BJ (cell line): ENCODE results near the gene CPPED1. TPM values are rescaled to one million over a fixed set of nuclear protein-coding genes. Genes with fewer than 3 reads are reported as not detected.
"Not testable (repeated sequence)": the region's sequence is repeated elsewhere in the genome, so short reads cannot be mapped to it uniquely, and the experiment has no call there.

Experiments
- CTCF ChIA-PET: fragments of 350-600 bp; formaldehyde crosslinking; extraction: SDS; loops from one replicate; lab custom pipeline; 2021; ENCODE audit warnings: antibody characterized with exemption, inconsistent platforms; lab: Yijun Ruan, JAX
- POLR2A ChIA-PET: fragments of 300-600 bp; sonication (Branson Sonifier 250); formaldehyde crosslinking; extraction: SDS; loops from one replicate; lab custom pipeline; 2021; ENCODE audit warnings: antibody characterized with exemption; lab: Charles Lee
- DNase-seq: peaks from one replicate; pipeline ENCODE4 v3.0.0-alpha.2; 2011; ENCODE audit warnings: low read depth
- H3K27me3 ChIP-seq: 2 replicates; pipeline ENCODE4 v1.6.0; 2011; ENCODE audit warnings: low read length; ENCODE audit not compliant: control insufficient read depth, insufficient read depth
- H3K36me3 ChIP-seq: 2 replicates; pipeline ENCODE4 v1.5.1; 2011; ENCODE audit warnings: low read length; ENCODE audit not compliant: control insufficient read depth, insufficient read depth
- H3K4me3 ChIP-seq: 2 replicates; pipeline ENCODE4 v1.5.1; 2011; ENCODE audit warnings: low read depth, mild to moderate bottlenecking, control low read depth, low read length
- CTCF ChIP-seq: IDR thresholded peaks from 2 replicates; pipeline ENCODE4 v1.5.1; 2011; ENCODE audit warnings: low read depth, mild to moderate bottlenecking, control low read depth, inconsistent platforms, low read length, moderate library complexity; ENCODE audit not compliant: insufficient read depth
- polyA plus RNA-seq: library from polyadenylated mRNA; depleted of rRNA; stranded (reverse); fragments of >200 nt; gene quantifications from 2 replicates; pipeline ENCODE4 v1.2.3, GENCODE V29; 2011

CPPED1 gene
- polyA plus RNA-seq, 1 experiment: 24.1 TPM

- TF ChIP-seq CTCF: no peak
- CTCF ChIA-PET: no interaction called here
Observed at GRCh38 chr16:12767897-12768296, 35.8 kb downstream of the CPPED1 start.

GRCh38 chr16:12766853-12767252 lies 36.8 kb downstream of the CPPED1 start:
- no peak for DNase-seq
- no peak overlapping the region for H3K4me3 ChIP-seq
- H3K36me3 ChIP-seq: no peaks in the 10 kb centered on the region
- no peak for TF ChIP-seq CTCF
- POLR2A ChIA-PET: no interaction called here
- CTCF ChIA-PET: no interaction called here
- H3K27me3 ChIP-seq: no peaks in the 10 kb centered on the region

More at GRCh38 chr16:12767897-12768296, 35.8 kb downstream of the CPPED1 start:
- Histone ChIP-seq H3K27me3 (no peaks in the 10 kb centered on the region), H3K36me3 (no peaks in the 10 kb centered on the region), H3K4me3 (no peak overlapping the region)
- POLR2A ChIA-PET: no interaction called here
- no peak for DNase-seq

- DNase-seq, H3K27me3 ChIP-seq, H3K4me3 ChIP-seq, CTCF ChIA-PET, POLR2A ChIA-PET, H3K36me3 ChIP-seq: not testable (repeated sequence)
Observed at GRCh38 chr16:12766208-12766607, 37.5 kb downstream of the CPPED1 start.

GRCh38 chr16:12764813-12765488 lies 38.7 kb downstream of the CPPED1 start:
- H3K36me3 ChIP-seq: no peaks in the 10 kb centered on the region
- no peaks in the 10 kb centered on the region for H3K27me3 ChIP-seq
- ChIA-PET POLR2A (no interaction called here), CTCF (interaction anchor here (0.6 kb wide), 1 partner anchor 53 kb away, joined by 3 read pairs; no protein-coding TSS in a partner anchor)
- H3K4me3 ChIP-seq: no peak overlapping the region
- DNase-seq: no peak
- TF ChIP-seq CTCF: no peak

- DNase-seq: no peak
- no peak for TF ChIP-seq CTCF
- ChIA-PET POLR2A (interaction anchor here (0.6 kb wide), 1 partner anchor 1101 kb away, joined by 4 read pairs; no protein-coding TSS in a partner anchor), CTCF (interaction anchor here (0.6 kb wide), 1 partner anchor 177 kb away, joined by 3 read pairs; no protein-coding TSS in a partner anchor)
- Histone ChIP-seq H3K36me3 (no peaks in the 10 kb centered on the region), H3K4me3 (no peak overlapping the region), H3K27me3 (no peaks in the 10 kb centered on the region)
Observed at GRCh38 chr16:12763517-12763916, 40.2 kb downstream of the CPPED1 start.
